HG03521 (cell line): Measurements from ENCODE around the gene PEX5L.
"Not testable (repeated sequence)": the region's sequence is repeated elsewhere in the genome, so short reads cannot be mapped to it uniquely, and the experiment has no call there.

Experiments
- ATAC-seq: cut with Tn5 transposase; IDR thresholded peaks from one replicate; pipeline ENCODE4 v1.9.1; 2021; ENCODE audit warnings: mild to moderate bottlenecking, moderate library complexity; ENCODE audit not compliant: unreplicated experiment

The PEX5L gene

GRCh38 chr3:180011927-180012326 lies 24.8 kb downstream of the PEX5L start:
- ATAC-seq, result no peak

- ATAC-seq, result not testable (repeated sequence)
Measured at GRCh38 chr3:180008318-180008717, 28.4 kb downstream of the PEX5L start.

GRCh38 chr3:180004542-180004941 lies 32.2 kb downstream of the PEX5L start:
- ATAC-seq, result no peak

GRCh38 chr3:180002006-180002405 lies 34.7 kb downstream of the PEX5L start:
- ATAC-seq, result no peak

GRCh38 chr3:180000500-180000899 lies 36.2 kb downstream of the PEX5L start:
- no peak for ATAC-seq

- no peak for ATAC-seq
Measured at GRCh38 chr3:179995406-179995805, 41.3 kb downstream of the PEX5L start.

GRCh38 chr3:179991883-179992282 lies 44.9 kb downstream of the PEX5L start:
- no peak for ATAC-seq

GRCh38 chr3:179991104-179991503 lies 45.6 kb downstream of the PEX5L start:
- ATAC-seq, result no peak

GRCh38 chr3:179981646-179982045 lies 55.1 kb downstream of the PEX5L start:
- no peak for ATAC-seq

- no peak for ATAC-seq
Measured at GRCh38 chr3:179977356-179977755, 59.4 kb downstream of the PEX5L start.

GRCh38 chr3:179973931-179974361 lies 62.8 kb downstream of the PEX5L start:
- no peak for ATAC-seq

- no peak for ATAC-seq
Measured at GRCh38 chr3:179972881-179973423, 63.8 kb downstream of the PEX5L start.

GRCh38 chr3:179971280-179971679 lies 65.5 kb downstream of the PEX5L start:
- ATAC-seq, result no peak

- ATAC-seq, result no peak
Measured at GRCh38 chr3:179970746-179971145, 66.0 kb downstream of the PEX5L start.

- ATAC-seq, result no peak
Measured at GRCh38 chr3:179969525-179969924, 67.2 kb downstream of the PEX5L start.

- ATAC-seq, result peak; percentile 80
Measured at GRCh38 chr3:179967622-179968021, 69.1 kb downstream of the PEX5L start.

GRCh38 chr3:179964890-179965289 lies 71.8 kb downstream of the PEX5L start:
- ATAC-seq, result no peak

- ATAC-seq, result no peak
Measured at GRCh38 chr3:179962629-179963387, 73.9 kb downstream of the PEX5L start.

GRCh38 chr3:179961703-179962078 lies 75.0 kb downstream of the PEX5L start:
- peak; percentile 67 for ATAC-seq

GRCh38 chr3:179961071-179961702 lies 75.5 kb downstream of the PEX5L start:
- no peak for ATAC-seq

- no peak for ATAC-seq
Measured at GRCh38 chr3:179958759-179959158, 78.0 kb downstream of the PEX5L start.

- no peak for ATAC-seq
Measured at GRCh38 chr3:179958143-179958542, 78.6 kb downstream of the PEX5L start.
